Hindlimb muscle (tissue), 1 donor: ENCODE measurements around the gene DNMT3A. TPM values are rescaled to one million over a fixed set of nuclear protein-coding genes. Genes with fewer than 3 reads are reported as not detected.

ENCODE experiments used
- DNase-seq: peaks from one replicate; pipeline ENCODE4 v3.0.0-alpha.2; 2013
- polyA plus RNA-seq: library from polyadenylated mRNA; unstranded; fragments of 120-200 nt; gene quantifications from one replicate; pipeline ENCODE4 v1.2.1, GENCODE V29; 2013; ENCODE audit not compliant: insufficient read length

The DNMT3A gene
- polyA plus RNA-seq, 1 donor = 69.9 TPM

- peak; percentile 23 for DNase-seq
These were observed 143.1 kb downstream of the DNMT3A start for GRCh38 chr2:25198576-25198975.

- no peak for DNase-seq
These were observed 143.6 kb downstream of the DNMT3A start for GRCh38 chr2:25198209-25198525.

- DNase-seq = no peak
These were observed 144.2 kb downstream of the DNMT3A start for GRCh38 chr2:25197336-25198208.

- DNase-seq = no peak
These were observed 147.1 kb downstream of the DNMT3A start for GRCh38 chr2:25194576-25195122.

GRCh38 chr2:25190536-25190935 is 151.2 kb downstream of the DNMT3A start:
- DNase-seq = no peak

- DNase-seq = no peak
These were observed 153.3 kb downstream of the DNMT3A start for GRCh38 chr2:25188405-25188804.

- DNase-seq = no peak
These were observed 153.9 kb downstream of the DNMT3A start for GRCh38 chr2:25187729-25188350.

GRCh38 chr2:25184254-25184653 is 157.5 kb downstream of the DNMT3A start:
- no peak for DNase-seq

- DNase-seq = no peak
These were observed 162.7 kb downstream of the DNMT3A start for GRCh38 chr2:25178976-25179375.

Other genes starting within 250 kb of the DNMT3A start
- 2.9 TPM for gene POMC, start 173.3 kb downstream of the DNMT3A start, polyA plus RNA-seq